Stimulated activated naive CD4-positive, alpha-beta T cell (primary cell): ENCODE measurements around the gene AKAP17A.
"Not testable (repeated sequence)": the region's sequence is repeated elsewhere in the genome, so short reads cannot be mapped to it uniquely, and the experiment has no call there.

Source experiments
- DNase-seq, 6 experiments: peaks; one replicate each; lab custom pipeline; 2025; lab: John Stamatoyannopoulos, UW

Gene AKAP17A

DNA sequence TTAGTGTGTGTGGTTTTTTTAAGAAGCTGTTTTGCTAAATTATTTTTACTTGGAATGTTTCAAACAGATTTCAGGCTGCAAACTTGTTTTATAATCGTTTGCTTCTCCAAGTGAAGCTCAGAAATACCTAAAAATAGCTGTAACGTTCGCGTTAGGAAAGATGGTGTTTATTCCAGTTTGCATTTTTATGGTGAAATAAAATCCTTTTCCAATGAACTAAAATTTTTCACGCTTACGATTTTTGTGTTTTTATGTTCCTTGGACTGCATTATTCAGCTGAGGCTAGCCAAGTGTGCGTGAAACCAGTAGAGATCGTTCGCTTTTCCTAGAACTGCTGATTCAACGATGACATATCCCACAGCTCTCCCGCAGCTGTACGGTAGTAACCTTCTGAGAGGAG, 10.9 kb downstream of the AKAP17A start:
- DNase-seq = no peak

GRCh38 chrX:1606496-1606895, 15.1 kb downstream of the AKAP17A start:
- no peak for DNase-seq

- no peak for DNase-seq
Observed at GRCh38 chrX:1609311-1609710, 17.9 kb downstream of the AKAP17A start.

DNA sequence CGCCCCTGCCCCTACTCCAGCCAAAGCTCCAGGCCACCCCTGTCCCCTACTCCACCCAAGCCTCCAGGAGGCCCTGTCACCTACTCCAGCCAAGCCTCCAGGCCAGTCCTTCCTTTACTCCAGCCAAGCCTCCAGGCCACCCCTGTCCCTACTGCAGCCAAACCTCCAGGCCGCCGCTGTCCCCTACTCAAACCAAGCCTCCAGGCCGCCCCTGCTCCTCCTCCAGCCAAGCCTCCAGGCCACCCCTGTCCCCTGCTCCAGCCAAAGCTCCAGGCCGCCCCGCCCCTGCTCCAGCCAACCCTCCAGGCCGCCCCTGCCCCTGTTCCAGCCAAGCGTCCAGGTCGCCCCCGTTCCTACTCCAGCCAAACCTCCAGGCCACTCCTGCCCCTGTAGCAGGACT, 18.4 kb downstream of the AKAP17A start:
- DNase-seq = no peak

- DNase-seq = no peak
Observed at GRCh38 chrX:1610166-1610565, 18.8 kb downstream of the AKAP17A start.

DNA sequence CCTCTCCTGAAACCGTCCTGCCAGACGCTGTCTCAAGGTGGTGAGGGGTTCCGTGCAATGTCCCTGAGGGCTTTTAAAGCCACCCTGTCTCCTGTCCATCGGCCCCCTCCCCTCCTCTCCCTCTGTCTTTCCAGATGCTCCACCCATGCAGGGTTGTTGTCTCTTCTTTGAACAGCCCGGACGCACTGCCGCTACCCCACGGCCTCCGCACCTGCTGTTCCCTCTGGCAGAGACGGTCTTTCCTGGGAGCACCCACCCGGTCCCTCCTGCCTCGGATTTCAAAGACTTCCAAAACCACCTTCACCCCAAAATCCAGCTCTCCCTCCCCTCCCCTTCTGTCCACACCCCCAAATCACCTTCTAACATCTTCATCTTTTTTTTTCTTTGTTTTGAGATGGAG, 19.3 kb downstream of the AKAP17A start:
- DNase-seq = no peak

DNA sequence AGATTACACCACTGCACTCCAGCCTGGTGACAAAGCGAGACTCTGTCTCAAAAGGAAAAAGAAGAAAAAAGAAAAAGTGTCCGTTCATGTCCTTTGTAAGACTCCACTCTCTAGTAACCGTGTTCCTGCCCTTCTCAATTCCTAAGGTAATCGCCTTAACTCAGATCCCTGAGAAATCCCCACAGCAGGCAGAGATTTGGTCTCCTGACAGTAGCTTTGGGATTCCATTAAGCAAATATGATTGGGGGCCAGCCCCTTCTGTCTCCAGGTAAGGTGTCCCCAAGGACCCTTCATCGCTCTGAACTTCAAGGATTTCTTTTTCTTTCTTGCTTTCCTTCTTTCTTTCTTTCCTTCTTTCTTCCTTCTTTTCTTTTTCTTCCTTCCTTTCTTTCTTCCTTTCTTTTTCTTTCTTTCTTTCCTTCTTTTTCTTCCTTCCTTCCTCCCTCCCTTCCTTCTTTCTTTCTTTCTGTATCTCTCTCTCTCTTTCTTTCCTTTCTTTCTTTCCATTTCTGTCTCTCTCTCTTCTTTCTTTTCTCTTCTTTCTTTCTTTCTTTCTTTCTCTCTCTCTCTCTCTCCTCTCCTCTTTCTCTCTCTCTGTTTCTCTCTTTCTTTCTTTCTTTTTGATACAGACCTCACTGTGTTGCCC, 21.4 kb downstream of the AKAP17A start:
- no peak for DNase-seq

GRCh38 chrX:1614927-1615326, 23.5 kb downstream of the AKAP17A start, which contains the start of gene ASMT:
ASMT (plus strand) TSS chrX:1615059; CDS start chrX:1615200, 141 bp downstream.
- no peak for DNase-seq

GRCh38 chrX:1618689-1619088, 27.3 kb downstream of the AKAP17A start:
- DNase-seq = no peak

DNA sequence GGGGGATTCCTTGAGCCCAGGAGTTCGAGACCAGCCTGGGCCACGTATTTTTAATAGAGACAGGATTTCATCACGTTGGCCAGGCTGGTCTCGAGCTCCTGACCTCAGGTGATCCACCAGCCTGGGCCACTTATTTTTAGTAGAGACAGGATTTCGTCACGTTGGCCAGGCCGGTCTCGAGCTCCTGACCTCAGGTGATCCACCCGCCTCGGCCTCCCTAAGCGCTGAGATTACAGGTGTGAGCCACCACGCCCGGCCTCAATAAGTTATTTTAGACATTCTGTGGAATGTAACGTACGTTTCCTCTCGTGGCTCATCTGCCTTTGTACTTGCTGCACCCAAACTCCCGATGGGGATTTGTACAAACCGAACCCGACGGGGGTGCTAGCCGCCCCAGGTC, 32.3 kb downstream of the AKAP17A start:
- no peak for DNase-seq

- DNase-seq = not testable (repeated sequence)
Observed at GRCh38 chrX:1624158-1624860, 32.9 kb downstream of the AKAP17A start.

- DNase-seq = not testable (repeated sequence)
Observed at GRCh38 chrX:1624861-1625215, 33.4 kb downstream of the AKAP17A start.

GRCh38 chrX:1629244-1629643, 37.8 kb downstream of the AKAP17A start:
- no peak for DNase-seq

DNA sequence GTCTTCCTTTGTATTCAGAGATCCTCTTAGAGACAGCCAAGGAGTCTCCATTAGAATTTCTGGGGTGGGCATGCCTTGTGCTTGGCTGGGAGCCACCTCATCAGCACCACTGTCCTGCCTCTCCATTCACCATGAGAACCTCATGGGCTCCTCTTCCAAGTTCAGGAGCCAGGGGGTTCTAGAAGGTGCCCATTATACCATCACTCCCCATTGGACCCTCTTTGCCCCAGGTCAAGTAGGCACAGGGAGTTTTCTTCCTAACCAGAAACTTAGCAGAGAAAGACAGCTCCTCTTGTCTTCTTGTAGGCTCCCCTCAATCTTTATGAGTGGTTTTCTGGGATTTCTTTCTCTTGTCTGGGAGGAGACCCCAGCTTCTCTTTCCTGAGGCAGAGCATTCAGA, 54.6 kb downstream of the AKAP17A start:
- DNase-seq = no peak

GRCh38 chrX:1649621-1650020, 58.2 kb downstream of the AKAP17A start:
- DNase-seq = no peak
